HG02981 (cell line): ENCODE results near the gene PEPD.

Source experiments
- ATAC-seq: cut with Tn5 transposase; IDR thresholded peaks from one replicate; pipeline ENCODE4 v1.9.1; 2021; ENCODE audit warnings: mild to moderate bottlenecking, moderate library complexity; ENCODE audit not compliant: unreplicated experiment

The PEPD gene

GRCh38 chr19:33427801-33428626 is 93.6 kb downstream of the PEPD start:
- no peak for ATAC-seq

DNA sequence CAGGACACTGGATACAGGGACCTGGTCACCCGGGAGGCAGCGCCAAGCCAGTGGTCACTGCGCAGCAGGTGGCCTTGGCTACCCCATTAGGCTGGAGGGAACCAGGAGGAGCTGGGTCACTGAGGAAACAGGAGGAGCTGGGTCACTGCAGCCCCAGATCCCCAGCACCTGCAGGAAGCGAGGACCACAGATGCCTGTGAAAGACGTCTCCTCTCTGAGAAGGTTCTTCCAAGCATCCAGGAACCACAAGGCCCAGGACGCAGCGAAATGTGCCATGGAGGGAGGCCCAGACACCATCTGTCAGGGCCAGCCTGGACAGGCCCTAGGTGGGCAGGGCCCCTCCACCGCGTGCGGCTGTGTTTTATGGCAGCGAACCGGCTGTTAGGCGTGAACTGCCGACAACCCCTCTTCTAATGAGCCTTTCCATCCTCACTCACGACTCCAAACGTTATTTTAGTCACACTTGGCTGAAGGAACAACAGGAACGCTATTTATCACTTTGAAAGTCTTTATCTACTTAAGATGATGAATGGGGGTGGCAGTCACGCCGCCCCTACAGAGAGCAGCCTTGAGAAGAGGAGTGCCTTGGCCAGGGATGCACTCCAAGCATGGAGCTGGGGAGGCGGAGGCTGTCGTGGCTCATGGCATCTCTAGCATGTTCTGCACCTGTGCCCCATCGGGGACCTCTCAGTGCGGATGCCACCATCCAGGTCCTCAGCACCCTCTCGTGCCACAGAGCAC is 94.8 kb downstream of the PEPD start:
- no peak for ATAC-seq

DNA sequence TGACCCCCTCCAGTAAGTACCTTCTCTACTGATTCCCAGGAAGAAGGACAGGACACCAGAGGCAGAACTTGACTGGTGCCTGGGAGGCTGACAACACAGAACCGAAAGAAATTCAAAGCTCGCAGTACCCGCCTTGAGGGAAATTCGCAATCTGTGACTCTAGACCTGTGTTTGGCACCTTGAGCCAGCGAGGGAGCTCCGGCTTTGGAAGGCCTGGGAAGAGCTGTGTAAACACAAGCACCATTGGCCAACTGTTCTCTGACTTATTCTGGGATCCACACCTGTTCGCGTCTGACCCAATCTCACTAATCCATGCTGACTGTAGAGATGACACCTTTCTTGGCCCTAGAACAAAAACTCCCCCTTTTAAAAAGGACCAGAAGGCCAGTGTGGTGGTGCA is 97.4 kb downstream of the PEPD start:
- ATAC-seq: no peak

GRCh38 chr19:33422369-33423180 is 99.0 kb downstream of the PEPD start:
- no peak for ATAC-seq

- no peak for ATAC-seq
Observed at GRCh38 chr19:33421368-33421767, 100.2 kb downstream of the PEPD start.

- no peak for ATAC-seq
Observed at GRCh38 chr19:33420821-33421220, 100.8 kb downstream of the PEPD start.

GRCh38 chr19:33419788-33420130 is 101.8 kb downstream of the PEPD start:
- no peak for ATAC-seq

- no peak for ATAC-seq
Observed at GRCh38 chr19:33418871-33419787, 102.5 kb downstream of the PEPD start.

GRCh38 chr19:33418461-33418860 is 103.1 kb downstream of the PEPD start:
- ATAC-seq: no peak

GRCh38 chr19:33417751-33418150 is 103.8 kb downstream of the PEPD start:
- no peak for ATAC-seq

DNA sequence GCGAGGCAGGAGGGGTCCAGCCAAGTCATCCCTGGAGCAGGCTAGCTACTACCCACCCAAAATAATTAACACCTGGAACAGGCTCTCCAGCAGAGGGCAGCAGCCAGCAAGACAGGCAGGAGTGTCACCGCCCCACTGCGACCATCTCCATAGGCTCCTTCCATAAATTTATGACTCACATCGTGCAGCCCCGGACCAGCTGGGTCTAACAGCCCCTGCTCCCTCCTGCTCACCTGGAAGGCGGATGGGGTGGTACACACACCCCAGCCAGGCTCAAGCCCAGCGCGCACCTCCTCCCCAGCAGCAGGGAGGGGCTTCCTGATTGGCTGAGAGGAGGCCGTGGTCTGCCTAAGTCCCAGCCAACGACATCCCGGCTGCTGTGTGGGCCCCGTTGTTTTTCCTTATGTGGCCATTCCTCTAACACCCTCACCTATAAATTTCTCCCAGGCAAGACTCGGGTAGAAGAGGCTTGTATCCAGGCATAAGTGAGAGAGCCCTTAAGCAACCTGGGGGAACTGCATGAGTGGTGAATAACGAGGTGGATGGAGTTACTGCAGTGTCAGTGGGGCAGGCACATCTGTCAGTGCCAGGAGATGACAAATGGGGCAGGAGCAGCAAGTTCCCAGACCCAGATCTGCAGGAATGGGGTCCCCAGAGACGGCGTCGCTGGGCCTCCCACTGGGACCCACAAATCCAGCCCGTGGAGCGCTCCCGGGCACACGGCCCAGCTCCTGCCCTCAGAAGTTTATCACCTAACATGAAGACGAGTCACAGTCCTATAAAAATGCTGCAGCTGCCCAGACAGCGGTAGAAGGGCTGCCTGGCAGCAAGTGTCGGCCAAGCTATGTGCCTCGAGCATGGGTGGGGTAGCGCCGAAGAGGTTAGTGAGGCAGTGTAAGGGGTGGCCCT is 105.0 kb downstream of the PEPD start:
- no peak for ATAC-seq

GRCh38 chr19:33414667-33415605 is 106.7 kb downstream of the PEPD start:
- ATAC-seq: no peak

DNA sequence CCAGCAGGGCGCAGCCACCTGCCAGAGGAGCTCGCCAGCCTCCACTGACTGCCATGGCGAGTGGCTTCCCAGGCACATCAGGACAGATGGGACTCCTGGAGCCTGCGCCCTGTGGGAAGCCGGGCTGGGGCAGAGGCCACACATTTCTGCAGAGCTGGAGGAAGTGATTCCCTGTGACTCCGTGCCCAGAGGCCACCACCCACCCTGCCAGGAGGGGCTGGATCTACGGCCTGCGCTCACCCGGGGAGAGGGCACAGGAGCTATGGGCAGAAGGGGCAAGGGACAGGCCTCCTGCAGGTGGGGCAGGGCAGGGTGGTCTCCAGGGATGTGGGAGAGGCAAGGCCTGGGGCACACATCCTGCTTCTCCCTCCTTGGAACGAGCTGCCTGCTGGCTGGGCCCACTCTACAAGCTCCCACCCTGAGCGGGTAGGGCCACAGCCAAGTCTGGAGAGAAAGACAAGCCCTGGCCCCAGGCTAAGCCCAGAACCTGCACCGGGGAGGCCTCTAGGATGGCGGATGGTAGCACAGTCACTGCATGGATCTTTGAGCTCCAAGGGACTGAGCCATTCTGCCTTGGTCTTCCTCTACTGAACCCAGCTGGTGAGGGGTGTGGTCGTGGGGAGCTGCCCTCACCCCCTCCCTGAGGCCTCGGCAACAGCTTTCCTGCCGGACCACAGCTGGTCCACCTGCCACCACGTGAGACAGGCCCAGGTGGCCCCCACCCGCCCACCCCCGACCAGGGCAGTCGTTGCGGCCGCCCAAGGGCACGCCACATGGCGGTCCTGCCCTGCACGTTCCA is 107.5 kb downstream of the PEPD start:
- ATAC-seq: no peak

- ATAC-seq: no peak
Observed at GRCh38 chr19:33413426-33413725, 108.2 kb downstream of the PEPD start.

GRCh38 chr19:33412601-33413425 is 108.8 kb downstream of the PEPD start:
- ATAC-seq: no peak

GRCh38 chr19:33411621-33412180 is 109.9 kb downstream of the PEPD start:
- no peak for ATAC-seq
